ENCODE results near the gene CA5B.
"Not testable (repeated sequence)": the region's sequence is repeated elsewhere in the genome, so short reads cannot be mapped to it uniquely, and the experiment has no call there.

Gene CA5B

DNA sequence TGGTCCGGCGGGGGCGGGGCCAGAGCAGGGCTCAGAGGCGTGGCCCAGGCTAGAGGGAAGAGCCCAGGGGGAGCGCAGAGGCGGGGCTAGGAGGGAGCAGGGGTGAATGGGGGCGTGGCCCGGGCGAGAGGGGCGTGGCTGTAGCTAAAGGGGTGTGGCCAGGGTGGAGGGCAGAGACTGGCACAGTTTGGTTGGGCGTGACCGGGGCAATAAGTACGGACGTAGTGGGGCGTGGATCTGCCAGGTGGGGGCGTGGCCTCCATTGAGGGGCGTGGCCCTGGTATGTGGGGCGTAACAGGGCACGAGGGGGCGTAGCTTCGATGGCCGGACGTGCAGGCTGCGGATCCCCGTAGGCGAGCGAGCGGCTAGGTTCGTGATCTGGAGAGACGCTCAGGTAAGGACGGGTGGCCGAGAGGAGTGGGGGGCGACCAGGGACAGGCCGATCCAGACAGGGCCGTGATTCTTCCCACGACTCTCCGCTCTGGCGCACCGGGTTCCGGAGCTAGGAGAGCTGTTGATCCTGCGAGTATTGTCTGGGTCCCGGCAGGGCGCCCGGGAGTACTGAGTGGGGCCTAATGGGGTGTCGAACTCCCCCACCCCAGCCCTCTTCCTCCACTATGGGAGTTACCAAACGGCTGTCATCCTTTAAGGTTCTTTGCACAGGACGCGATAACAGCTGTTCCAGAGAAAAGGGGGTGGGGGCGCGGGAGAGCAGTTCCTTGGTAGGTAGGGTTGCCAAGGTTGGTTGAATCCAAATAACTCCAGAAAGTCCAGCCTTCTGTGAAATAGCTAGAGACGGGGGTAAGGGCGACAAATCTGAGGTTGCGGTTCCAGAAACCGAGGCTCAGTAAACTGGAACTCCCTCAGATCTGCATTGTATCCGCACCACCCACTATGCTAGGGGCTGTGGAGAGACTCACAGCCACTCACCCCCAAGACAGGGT lies at the start of gene CA5B:
TSS of gene CA5B (plus strand) at position 312 of the 944 bp plus-strand sequence. CDS start 11,754 bp downstream, outside the sequence.
- peak; percentile 92 for DNase-seq (ENCODE audit: low read depth)

DNA sequence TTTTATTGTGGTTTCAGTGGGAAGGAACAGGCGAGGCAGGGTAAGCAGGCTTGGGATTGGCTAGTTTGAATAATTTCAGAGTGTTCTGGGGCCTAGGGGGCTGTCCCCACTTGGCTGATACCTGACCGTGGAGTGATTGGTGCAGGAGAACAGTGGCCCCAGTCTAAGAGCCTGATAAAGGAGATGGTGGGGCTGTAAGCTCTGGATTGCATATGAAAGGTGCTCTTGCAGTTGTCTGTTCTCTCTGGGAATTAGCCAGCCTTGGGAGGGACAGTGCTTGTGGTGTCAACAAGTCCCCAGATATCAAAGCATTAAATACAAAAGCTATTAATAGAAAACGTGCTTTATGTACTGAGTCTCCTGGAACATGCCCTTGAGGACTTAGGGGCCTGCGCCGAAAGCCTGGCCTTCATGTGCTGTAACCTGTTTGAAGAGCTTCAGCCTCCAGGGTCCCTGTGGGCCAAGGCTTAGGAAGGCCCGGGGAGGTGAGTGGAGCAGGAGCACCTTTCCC lies 43.1 kb upstream of the CA5B start:
- no peak for DNase-seq (ENCODE audit: low read depth)

DNA sequence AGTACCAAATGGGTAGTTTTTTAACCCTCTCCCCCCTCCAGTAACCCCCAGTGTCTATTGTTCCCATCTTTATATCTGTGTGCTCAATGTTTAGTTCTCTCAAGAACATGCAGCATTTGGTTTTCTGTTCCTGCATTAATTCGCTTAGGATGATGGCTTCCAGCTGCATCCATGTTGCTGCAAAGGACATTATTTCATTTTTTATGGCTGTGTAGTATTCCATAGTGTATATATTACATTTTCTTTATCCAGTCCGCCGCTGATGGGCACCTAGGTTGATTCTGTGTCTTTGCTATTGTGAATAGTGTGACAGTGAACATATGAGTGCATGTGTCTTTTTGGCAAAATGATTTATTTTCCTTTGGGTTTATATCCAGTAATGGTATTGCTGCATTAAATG lies 41.6 kb upstream of the CA5B start:
- no peak for DNase-seq (ENCODE audit: low read depth)

- no peak for DNase-seq (ENCODE audit: low read depth)
Measured at GRCh38 chrX:15702488-15703371, 35.3 kb upstream of the CA5B start.

DNA sequence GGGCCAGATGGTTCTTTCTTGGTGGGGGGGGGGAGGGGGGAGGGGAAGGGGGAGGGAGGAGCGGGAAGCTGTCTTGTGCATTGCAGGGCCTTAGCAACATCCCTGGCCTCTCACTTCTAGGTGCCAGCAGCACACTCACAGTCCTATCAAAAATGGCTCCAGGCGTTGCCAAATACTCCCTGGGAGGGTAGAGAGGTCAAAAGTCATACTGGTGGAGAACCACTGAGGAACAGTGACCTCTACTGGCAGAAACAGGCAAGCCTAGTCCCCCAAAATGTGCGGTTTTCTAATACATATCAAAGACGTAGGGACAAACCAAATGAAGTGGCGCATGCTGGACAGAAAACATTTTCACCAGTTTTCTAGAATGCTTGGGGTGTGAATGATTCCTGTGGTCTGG lies 34.3 kb upstream of the CA5B start:
- DNase-seq (ENCODE audit: low read depth) = not testable (repeated sequence)

DNA sequence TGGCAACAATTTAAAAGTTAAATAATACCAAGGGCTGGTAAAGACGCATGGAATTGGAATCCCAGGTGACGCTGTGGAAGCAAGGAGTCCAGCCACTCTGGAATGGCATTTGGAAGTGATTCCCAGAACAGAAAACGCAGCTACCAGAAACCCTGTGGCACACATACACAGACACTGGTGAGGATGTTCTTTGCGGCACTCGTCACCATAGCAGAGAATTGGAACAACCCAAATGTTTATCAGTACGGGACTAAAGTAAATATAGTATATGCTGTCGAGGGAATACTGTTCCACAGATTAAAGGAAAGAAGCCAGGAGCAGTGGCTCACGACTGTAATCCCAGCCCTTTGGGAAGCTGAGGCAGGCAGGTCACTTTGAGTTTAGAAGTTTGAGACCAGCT lies 33.8 kb upstream of the CA5B start:
- not testable (repeated sequence) for DNase-seq (ENCODE audit: low read depth)

GRCh38 chrX:15714529-15714928 lies 23.5 kb upstream of the CA5B start:
- DNase-seq (ENCODE audit: low read depth) = no peak

- no peak for DNase-seq (ENCODE audit: low read depth)
Measured at GRCh38 chrX:15718283-15718970, 19.6 kb upstream of the CA5B start.

GRCh38 chrX:15719324-15719968 lies 18.6 kb upstream of the CA5B start:
- DNase-seq (ENCODE audit: low read depth) = no peak

DNA sequence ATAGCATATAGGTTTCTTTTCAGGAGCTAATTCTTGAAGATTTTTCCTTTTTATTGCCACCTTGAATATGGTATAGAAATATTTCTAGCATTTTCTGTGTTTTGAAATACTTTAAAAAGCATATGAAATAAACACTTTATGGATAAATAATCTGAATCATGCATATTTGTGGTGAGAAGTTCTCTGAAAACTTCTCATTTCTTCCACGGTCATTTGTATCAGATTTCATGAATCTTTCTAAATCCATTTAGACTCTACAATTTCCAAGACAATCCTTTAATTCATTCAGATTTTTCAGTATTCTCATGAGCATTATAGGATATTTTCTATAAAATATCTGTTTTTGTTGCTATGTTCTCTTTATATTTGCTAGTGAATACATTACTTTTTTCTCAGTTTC lies 16.2 kb upstream of the CA5B start:
- no peak for DNase-seq (ENCODE audit: low read depth)

GRCh38 chrX:15723887-15724517 lies 14.1 kb upstream of the CA5B start:
- no peak for DNase-seq (ENCODE audit: low read depth)

DNA sequence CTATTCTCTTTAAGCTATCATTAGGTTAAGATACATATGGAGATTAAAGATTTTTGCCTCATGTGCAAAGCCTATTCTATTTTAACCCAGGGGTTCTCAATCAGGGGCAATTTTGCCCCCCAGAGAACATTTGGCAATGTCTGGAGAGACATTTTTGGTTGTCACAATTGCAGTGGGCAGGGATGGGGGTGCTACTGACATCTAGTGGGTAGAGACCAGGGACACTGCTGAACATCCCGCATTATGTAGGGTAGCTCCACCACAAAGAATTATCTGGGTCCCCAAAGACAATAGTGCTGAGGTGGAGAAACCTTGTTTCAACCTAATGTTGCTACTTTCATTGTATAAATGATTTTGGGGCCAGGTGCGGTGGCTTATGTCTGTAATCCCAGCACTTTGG lies 13.2 kb upstream of the CA5B start:
- DNase-seq (ENCODE audit: low read depth) = no peak

DNA sequence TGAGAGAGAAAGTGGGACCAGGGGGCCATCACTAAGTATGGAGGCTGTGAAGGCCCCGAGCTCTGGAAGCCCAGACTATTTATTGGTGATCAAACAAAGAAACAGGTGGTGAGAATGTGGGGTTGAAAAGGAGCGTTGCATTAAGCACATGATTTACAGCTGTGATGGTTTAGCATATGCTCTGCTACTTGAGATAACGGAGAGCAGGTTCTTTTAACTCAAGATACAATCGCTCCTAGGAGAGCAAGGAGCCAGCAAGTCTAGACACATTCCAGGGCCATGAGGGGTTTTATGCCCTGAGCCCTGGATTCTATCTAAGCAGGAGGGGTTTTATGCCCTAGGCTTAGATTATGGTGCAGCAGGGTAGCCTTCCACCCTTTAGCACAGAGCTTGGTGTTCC lies 6.7 kb upstream of the CA5B start:
- not testable (repeated sequence) for DNase-seq (ENCODE audit: low read depth)

GRCh38 chrX:15737190-15737958 lies 696 bp upstream of the CA5B start:
- no peak for DNase-seq (ENCODE audit: low read depth)

GRCh38 chrX:15739886-15740285 lies 1.8 kb downstream of the CA5B start:
- no peak for DNase-seq (ENCODE audit: low read depth)

DNA sequence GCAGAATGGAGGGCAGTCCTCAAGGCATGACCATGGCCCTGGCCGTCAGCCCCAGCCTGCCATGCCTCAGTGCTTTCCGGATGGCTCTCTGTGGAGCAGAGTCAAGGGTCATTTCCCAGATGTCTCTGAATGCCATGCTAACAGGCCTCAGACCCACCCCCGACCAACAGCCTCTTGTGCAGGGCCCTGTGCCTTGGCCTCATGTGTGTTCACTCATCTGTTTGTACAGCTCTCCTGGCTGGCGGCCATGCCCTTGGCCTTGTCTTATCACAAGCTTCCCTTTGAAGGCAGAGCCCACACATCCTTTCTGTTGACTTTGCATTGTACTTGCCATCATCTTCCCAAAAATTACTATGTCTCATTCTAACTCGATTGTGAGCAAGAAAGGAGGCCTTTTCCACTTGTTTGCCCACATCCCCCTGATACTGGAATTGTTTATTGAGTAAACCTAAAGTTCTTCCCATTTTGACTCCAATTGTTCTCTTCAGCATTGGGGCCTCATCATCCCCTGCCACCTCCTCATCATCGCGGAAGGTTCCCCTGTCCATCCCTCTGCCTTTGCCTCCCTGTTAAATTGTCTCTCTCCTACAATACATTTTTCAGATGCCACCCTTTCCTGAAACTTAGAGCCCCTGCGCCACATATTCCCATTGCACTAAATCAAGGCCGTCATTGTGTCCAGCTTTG lies 6.3 kb downstream of the CA5B start:
- DNase-seq (ENCODE audit: low read depth) = no peak

GRCh38 chrX:15745179-15745578 lies 7.1 kb downstream of the CA5B start:
- no peak for DNase-seq (ENCODE audit: low read depth)

DNA sequence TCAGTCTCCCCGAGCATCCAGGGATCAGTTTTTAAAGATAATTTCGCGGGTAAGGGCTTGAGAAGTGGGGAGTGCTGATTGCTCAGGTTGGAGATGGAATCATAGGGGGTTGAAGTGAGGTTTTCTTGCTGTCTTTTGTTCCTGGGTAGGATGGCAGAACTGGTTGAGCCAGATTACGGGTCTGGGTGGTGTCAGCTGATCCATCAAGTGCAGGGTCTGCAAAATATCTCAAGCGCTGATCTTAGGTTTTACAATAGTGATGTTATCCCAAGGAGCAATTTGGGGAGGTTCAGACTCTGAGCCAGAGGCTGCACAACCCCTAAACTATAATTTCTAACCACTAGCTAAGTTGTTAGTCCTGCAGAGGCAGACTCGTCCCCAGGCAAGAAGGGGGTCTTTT lies 8.6 kb downstream of the CA5B start:
- not testable (repeated sequence) for DNase-seq (ENCODE audit: low read depth)

DNA sequence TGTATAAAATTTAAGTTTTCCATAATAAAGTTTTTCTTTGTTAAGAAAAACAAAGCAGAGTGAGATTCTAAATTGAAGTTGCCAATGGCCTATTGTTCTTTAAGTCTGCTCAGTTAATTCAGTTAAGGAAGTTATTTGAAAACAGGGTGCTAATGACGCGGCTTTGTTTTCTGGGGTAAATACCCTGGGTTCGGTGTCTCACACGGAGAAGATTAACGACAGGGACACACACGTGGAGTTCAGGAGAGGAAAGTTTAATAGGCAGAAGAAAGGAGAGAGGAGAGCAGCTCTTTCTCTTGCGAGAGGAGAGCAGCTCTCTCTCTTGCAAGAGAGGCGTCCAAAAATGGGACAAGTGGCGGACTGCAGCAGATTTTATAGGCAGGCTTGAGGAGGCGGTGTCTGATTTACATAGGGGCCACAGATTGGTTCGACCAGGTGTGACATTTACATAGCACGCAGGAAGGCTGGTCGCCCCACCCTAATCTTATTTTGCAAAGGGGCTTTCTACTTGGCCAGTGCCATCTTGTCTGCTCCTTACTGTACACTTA lies 9.6 kb downstream of the CA5B start:
- DNase-seq (ENCODE audit: low read depth) = no peak

All from stimulated activated CD8-positive, alpha-beta memory T cell treated with anti-CD3 and anti-CD28 coated beads, Interleukin-12 subunit alpha, Interleukin-12 subunit beta, amount 100 ng/mL, for 1 hour (primary cell).